ENCODE data around the gene TBCK. TPM values are rescaled to one million over a fixed set of nuclear protein-coding genes. Genes with fewer than 3 reads are reported as not detected.

The TBCK gene
- total and polyA plus RNA-seq, 2 donors (not counting 1 experiment from before 2014, with no cell fraction given), result 17.5 to 86.1 TPM

DNA sequence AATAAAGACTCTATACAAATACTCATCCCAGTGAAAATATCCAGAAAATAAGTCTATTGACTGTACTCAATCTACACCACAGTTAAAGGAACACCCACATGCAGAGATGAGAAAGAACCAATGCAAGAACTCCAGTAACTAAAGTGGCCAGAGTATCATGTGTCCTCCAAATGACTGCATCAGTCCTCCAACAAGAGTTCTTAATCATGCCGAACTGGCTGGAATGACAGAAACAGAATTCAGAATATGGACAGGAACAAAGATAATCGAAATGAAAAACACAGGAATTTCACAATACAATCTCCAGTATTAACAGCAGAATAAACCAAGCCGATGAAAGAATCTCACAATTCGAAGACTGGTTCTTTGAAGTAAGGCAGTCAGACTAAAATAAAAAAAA is 210.3 kb downstream of the TBCK start:
- Histone ChIP-seq H3K9ac (ENCODE audit: low read length) (no peak overlapping the region), H3K36me3 (replicated peaks in 1 of 2; ENCODE audit: control extremely low read depth in 1 of 2, control insufficient read depth in 1 of 2, extremely low read depth in 1 of 2, insufficient read depth in 2 of 2, low read length in 1 of 2) (peaks cover 3 to 15% of the 10 kb centered on the region in 2 experiments), H3K27me3 (replicated peaks in 1 of 4; ENCODE audit: control extremely low read depth in 1 of 4, control insufficient read depth in 3 of 4, insufficient read depth in 4 of 4, low read length in 3 of 4) (no peaks in the 10 kb centered on the region), H3K4me2 (replicated peaks; ENCODE audit: low read depth, low read length, poor library complexity, severe bottlenecking) (no peak overlapping the region), H3K4me3 (ENCODE audit: control extremely low read depth in 1 of 5, extremely low read depth in 1 of 5, insufficient read depth in 1 of 5, low read depth in 2 of 5, low read length in 4 of 5) (no peak overlapping the region), H3K9me3 (ENCODE audit: control extremely low read depth in 1 of 3, control insufficient read depth in 2 of 3, insufficient read depth in 1 of 3, low read length in 2 of 3) (peaks cover 0 to 19% (median 6%) of the 10 kb centered on the region in 3 donors), H2AFZ (ENCODE audit: insufficient read depth, low read depth, low read length, poor library complexity, severe bottlenecking) (no peak overlapping the region), H3K27ac (ENCODE audit: low read length in 2 of 2) (no peak overlapping the region), H3K4me1 (ENCODE audit: control insufficient read depth in 2 of 2, insufficient read depth in 2 of 2, low read length in 2 of 2) (no peaks in the 10 kb centered on the region), H4K20me1 (ENCODE audit: control insufficient read depth, insufficient read depth, low read length, poor library complexity, severe bottlenecking) (no peaks in the 10 kb centered on the region), H3K79me2 (ENCODE audit: control insufficient read depth, insufficient read depth, low read length) (no peaks in the 10 kb centered on the region)
- no peak for DNase-seq
- ChIA-PET CTCF (no interaction called here), POLR2A (no interaction called here)
- H3K27me3 Mint-ChIP-seq, result no peaks in the 10 kb centered on the region
- H3K9me3 Mint-ChIP-seq (ENCODE audit: insufficient read depth), result peaks cover 12% of the 10 kb centered on the region
- TF ChIP-seq EZH2 (IDR thresholded peaks at IDR 0.05; ENCODE audit: borderline replicate concordance, insufficient read depth, low read depth, low read length, poor library complexity, severe bottlenecking), result no peak
- TF ChIP-seq, protein P1, sequence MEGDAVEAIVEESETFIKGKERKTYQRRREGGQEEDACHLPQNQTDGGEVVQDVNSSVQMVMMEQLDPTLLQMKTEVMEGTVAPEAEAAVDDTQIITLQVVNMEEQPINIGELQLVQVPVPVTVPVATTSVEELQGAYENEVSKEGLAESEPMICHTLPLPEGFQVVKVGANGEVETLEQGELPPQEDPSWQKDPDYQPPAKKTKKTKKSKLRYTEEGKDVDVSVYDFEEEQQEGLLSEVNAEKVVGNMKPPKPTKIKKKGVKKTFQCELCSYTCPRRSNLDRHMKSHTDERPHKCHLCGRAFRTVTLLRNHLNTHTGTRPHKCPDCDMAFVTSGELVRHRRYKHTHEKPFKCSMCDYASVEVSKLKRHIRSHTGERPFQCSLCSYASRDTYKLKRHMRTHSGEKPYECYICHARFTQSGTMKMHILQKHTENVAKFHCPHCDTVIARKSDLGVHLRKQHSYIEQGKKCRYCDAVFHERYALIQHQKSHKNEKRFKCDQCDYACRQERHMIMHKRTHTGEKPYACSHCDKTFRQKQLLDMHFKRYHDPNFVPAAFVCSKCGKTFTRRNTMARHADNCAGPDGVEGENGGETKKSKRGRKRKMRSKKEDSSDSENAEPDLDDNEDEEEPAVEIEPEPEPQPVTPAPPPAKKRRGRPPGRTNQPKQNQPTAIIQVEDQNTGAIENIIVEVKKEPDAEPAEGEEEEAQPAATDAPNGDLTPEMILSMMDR (IDR thresholded peaks at IDR 0.05), result no peak
- no peaks in the 10 kb centered on the region for H3K4me1 Mint-ChIP-seq
- no peak for ATAC-seq (ENCODE audit: low read depth)
- WGBS (ENCODE audit: insufficient coverage), result 100% methylated on average over 1 of the region's 4 CpGs
- intact Hi-C loops (cut with micrococcal nuclease), result no loop called here
- no peak overlapping the region for H3K4me3 Mint-ChIP-seq
- no peak overlapping the region for H3K27ac Mint-ChIP-seq

DNA sequence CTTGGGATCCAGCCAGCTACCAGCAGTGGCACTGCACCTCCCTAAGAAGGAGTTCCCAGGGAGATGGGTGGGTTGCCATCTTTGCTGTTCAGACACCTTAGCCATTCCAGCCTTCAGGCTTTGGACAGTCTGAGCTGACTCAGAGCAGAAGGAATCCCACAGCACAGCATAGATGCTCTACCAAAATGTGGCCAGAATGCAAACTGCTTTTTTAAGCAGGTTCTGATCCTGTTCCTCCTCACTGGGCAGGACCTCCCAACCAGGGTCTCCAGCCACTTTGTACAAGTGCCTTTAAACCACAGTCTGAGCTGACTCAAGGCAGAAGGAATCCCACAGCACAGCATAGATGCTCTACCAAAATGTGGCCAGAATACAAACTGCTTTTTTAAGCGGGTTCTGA is 211.7 kb downstream of the TBCK start:
- Mint-ChIP-seq H3K4me3 (no peak overlapping the region), H3K4me1 (no peaks in the 10 kb centered on the region), H3K27me3 (no peaks in the 10 kb centered on the region), H3K27ac (no peak overlapping the region), H3K9me3 (ENCODE audit: insufficient read depth) (peaks cover 5% of the 10 kb centered on the region)
- Histone ChIP-seq H3K27ac (ENCODE audit: low read length in 2 of 2) (no peak overlapping the region), H3K4me1 (ENCODE audit: control insufficient read depth in 2 of 2, insufficient read depth in 2 of 2, low read length in 2 of 2) (no peaks in the 10 kb centered on the region), H3K36me3 (replicated peaks in 1 of 2; ENCODE audit: control extremely low read depth in 1 of 2, control insufficient read depth in 1 of 2, extremely low read depth in 1 of 2, insufficient read depth in 2 of 2, low read length in 1 of 2) (peaks cover 3 to 12% of the 10 kb centered on the region in 2 experiments), H3K9me3 (ENCODE audit: control extremely low read depth in 1 of 3, control insufficient read depth in 2 of 3, insufficient read depth in 1 of 3, low read length in 2 of 3) (peaks cover 0 to 5% (median 0%) of the 10 kb centered on the region in 3 donors), H3K4me3 (ENCODE audit: control extremely low read depth in 1 of 5, extremely low read depth in 1 of 5, insufficient read depth in 1 of 5, low read depth in 2 of 5, low read length in 4 of 5) (no peak overlapping the region), H3K27me3 (replicated peaks in 1 of 4; ENCODE audit: control extremely low read depth in 1 of 4, control insufficient read depth in 3 of 4, insufficient read depth in 4 of 4, low read length in 3 of 4) (no peaks in the 10 kb centered on the region), H3K4me2 (replicated peaks; ENCODE audit: low read depth, low read length, poor library complexity, severe bottlenecking) (no peak overlapping the region), H2AFZ (ENCODE audit: insufficient read depth, low read depth, low read length, poor library complexity, severe bottlenecking) (no peak overlapping the region), H3K9ac (ENCODE audit: low read length) (no peak overlapping the region), H4K20me1 (ENCODE audit: control insufficient read depth, insufficient read depth, low read length, poor library complexity, severe bottlenecking) (no peaks in the 10 kb centered on the region), H3K79me2 (ENCODE audit: control insufficient read depth, insufficient read depth, low read length) (no peaks in the 10 kb centered on the region)
- intact Hi-C loops (cut with micrococcal nuclease), result no loop called here
- DNase-seq (no peak), ATAC-seq (ENCODE audit: low read depth) (no peak)
- TF ChIP-seq, protein P1 (IDR thresholded peaks at IDR 0.05), result no peak
- TF ChIP-seq EZH2 (IDR thresholded peaks at IDR 0.05; ENCODE audit: borderline replicate concordance, insufficient read depth, low read depth, low read length, poor library complexity, severe bottlenecking), result no peak
- ChIA-PET POLR2A (no interaction called here), CTCF (no interaction called here)
- WGBS (ENCODE audit: insufficient coverage), result no CpG with 5 or more reads among the region's 1 CpG

All from B cell (primary cell).